ENCODE measurements around the gene GPD1.
A peak's percentile ranks its signal among the peaks of the same experiment; 100 is the strongest.

Gene GPD1

GRCh38 chr12:50073712-50074111, 30.1 kb upstream of the GPD1 start:
- no peak for TF ChIP-seq CTCF (IDR thresholded peaks at IDR 0.05; ENCODE audit: low read depth, low read length, missing control alignments)
- no peak for DNase-seq (ENCODE audit: extremely low read depth, low read depth)
- H3K4me3 ChIP-seq (replicated peaks; ENCODE audit: low read depth, low read length), result no peak overlapping the region

DNA sequence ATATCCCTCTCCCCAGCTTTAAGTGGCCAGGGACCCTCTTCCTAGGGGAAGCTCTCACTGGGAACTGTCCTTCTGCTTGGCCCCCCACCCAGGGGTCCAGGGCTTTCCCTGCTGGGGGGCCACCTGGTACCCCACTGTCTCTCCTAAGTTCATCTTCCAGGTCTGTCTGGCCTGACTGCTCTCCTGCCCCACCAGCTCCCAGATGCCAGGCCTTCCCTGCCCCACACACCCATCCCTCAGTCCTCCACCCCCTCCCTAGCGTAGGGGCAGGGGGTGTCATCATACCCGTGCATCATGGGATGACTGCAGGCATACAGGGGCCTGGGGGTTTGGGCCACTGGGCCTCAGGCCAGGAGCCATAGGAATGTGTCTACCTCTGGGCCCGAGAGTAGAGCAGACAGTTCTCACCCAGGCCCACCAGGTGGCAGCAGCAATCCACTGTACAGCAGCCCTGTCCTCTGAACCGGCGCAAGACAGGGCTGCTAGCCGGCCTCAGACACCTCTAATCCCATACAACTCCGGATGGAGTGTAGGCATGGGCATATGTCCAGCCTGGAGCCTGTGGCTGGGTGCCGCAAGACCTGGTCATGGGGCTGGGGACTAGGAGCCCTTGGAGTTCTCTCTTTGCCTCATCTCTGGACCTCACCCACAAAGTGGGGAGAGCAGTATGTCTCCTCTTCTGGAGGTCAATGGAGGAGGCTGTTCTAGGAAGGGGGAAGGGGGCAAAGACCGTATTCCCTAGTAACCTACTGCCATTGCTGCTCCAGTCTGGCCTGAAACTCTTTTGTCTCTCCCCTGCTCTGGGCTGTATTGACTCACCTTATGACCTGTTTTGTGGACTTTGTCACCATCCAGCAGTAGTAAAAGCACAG, 28.6 kb upstream of the GPD1 start:
- peak; percentile 67 for DNase-seq (ENCODE audit: extremely low read depth, low read depth)
- no peak overlapping the region for H3K4me3 ChIP-seq (replicated peaks; ENCODE audit: low read depth, low read length)
- peak; percentile 91 for TF ChIP-seq CTCF (IDR thresholded peaks at IDR 0.05; ENCODE audit: low read depth, low read length, missing control alignments)

DNA sequence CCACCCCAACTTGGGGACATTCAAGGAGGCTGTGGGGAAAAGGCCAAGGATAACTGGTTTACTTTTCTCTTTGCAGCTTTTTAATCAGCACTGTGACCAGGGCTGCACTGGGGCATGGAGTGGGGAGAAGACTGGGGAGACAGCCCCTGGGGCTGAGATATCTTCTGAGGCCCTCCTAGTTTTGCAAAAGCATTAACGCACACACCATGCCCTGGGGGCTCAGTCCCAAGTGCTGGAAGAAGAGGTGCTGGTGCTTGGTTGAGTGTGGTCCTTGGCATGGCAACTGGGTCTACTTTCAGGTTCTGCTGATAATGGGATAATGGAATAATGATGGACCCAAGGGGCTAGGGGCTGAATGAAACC, 28.0 kb upstream of the GPD1 start:
- no peak for DNase-seq (ENCODE audit: extremely low read depth, low read depth)
- TF ChIP-seq CTCF (IDR thresholded peaks at IDR 0.05; ENCODE audit: low read depth, low read length, missing control alignments), result no peak
- no peak overlapping the region for H3K4me3 ChIP-seq (replicated peaks; ENCODE audit: low read depth, low read length)

DNA sequence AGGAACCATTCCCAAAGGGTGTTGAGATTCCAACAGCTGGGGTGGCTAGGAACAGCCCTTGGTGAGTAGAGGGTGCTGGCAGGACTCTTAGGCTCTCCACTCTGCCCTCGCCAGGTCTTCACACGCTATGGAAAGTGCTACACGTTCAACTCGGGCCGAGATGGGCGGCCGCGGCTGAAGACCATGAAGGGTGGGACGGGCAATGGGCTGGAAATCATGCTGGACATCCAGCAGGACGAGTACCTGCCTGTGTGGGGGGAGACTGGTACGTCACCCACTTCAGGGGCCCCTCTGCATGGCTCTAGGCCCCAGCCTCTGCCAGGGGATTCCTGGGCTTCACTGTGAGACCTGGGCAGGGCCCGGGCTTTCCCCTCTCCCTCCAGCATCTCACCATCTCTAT, 26.7 kb upstream of the GPD1 start:
- no peak overlapping the region for H3K4me3 ChIP-seq (replicated peaks; ENCODE audit: low read depth, low read length)
- TF ChIP-seq CTCF (IDR thresholded peaks at IDR 0.05; ENCODE audit: low read depth, low read length, missing control alignments), result no peak
- no peak for DNase-seq (ENCODE audit: extremely low read depth, low read depth)

GRCh38 chr12:50078281-50078680, 25.5 kb upstream of the GPD1 start:
- DNase-seq (ENCODE audit: extremely low read depth, low read depth), result no peak
- no peak overlapping the region for H3K4me3 ChIP-seq (replicated peaks; ENCODE audit: low read depth, low read length)
- TF ChIP-seq CTCF (IDR thresholded peaks at IDR 0.05; ENCODE audit: low read depth, low read length, missing control alignments), result no peak

GRCh38 chr12:50079771-50080170, 24.0 kb upstream of the GPD1 start:
- no peak for TF ChIP-seq CTCF (IDR thresholded peaks at IDR 0.05; ENCODE audit: low read depth, low read length, missing control alignments)
- H3K4me3 ChIP-seq (replicated peaks; ENCODE audit: low read depth, low read length), result no peak overlapping the region
- no peak for DNase-seq (ENCODE audit: extremely low read depth, low read depth)
